ENCODE measurements around the gene ACO1. TPM values are rescaled to one million over a fixed set of nuclear protein-coding genes. Genes with fewer than 3 reads are reported as not detected.
"Not testable (repeated sequence)": the region's sequence is repeated elsewhere in the genome, so short reads cannot be mapped to it uniquely, and the experiment has no call there.

ACO1 gene
- total and polyA plus RNA-seq, 10 donors, result 3.8 to 20.7 (median 17.8) TPM

DNA sequence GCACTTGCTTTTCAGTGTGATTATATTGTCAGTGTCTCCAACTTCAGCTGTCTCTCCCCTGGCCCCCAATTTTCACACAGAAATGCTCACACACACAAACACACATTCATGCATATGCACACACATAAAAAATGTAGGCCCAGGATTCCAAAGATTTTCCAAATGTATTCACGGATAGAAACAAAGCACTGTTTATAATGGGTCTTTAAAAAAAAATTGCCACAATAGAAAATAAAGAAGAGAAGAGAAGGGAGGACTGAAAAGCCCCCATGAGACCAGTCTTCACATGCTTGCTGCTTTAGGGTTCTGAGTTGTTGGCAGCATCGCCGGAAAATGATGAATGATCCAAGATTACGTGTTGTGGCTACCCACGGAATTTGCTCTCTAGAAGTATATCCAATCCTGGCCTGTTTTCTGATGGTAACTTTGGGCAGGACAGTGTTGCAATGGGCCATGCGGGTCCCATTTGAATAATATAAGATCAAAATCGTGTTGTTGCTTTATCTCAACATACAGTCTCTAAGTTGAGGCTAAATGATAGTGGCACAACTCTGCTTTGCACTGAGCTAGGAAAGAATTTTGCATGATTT lies 36.2 kb upstream of the ACO1 start:
- DNase-seq, result no peak
- Histone ChIP-seq H3K27ac (no peak overlapping the region), H3K4me3 (no peak overlapping the region), H3K36me3 (no peaks in the 10 kb centered on the region), H3K9me3 (no peaks in the 10 kb centered on the region), H3K27me3 (replicated peaks in 1 of 7) (no peaks in the 10 kb centered on the region), H3K4me1 (peaks cover 0 to 8% (median 0%) of the 10 kb centered on the region in 6 donors)
- TF ChIP-seq POLR2A (IDR thresholded peaks at IDR 0.05) (no peak), POLR2AphosphoS5 (IDR thresholded peaks at IDR 0.05) (no peak)
- TF ChIP-seq, protein P1, sequence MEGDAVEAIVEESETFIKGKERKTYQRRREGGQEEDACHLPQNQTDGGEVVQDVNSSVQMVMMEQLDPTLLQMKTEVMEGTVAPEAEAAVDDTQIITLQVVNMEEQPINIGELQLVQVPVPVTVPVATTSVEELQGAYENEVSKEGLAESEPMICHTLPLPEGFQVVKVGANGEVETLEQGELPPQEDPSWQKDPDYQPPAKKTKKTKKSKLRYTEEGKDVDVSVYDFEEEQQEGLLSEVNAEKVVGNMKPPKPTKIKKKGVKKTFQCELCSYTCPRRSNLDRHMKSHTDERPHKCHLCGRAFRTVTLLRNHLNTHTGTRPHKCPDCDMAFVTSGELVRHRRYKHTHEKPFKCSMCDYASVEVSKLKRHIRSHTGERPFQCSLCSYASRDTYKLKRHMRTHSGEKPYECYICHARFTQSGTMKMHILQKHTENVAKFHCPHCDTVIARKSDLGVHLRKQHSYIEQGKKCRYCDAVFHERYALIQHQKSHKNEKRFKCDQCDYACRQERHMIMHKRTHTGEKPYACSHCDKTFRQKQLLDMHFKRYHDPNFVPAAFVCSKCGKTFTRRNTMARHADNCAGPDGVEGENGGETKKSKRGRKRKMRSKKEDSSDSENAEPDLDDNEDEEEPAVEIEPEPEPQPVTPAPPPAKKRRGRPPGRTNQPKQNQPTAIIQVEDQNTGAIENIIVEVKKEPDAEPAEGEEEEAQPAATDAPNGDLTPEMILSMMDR (IDR thresholded peaks at IDR 0.05 in 8 of 11, conservative IDR thresholded peaks at IDR 0.05 in 3 of 11), result no peak
- WGBS, 5 donors, result 75 to 90% (median 84%) methylated on average over 7 of the region's 7 CpGs
- intact Hi-C loops (cut with DNase I; ENCODE audit: low total_unique reads), result no loop called here

DNA sequence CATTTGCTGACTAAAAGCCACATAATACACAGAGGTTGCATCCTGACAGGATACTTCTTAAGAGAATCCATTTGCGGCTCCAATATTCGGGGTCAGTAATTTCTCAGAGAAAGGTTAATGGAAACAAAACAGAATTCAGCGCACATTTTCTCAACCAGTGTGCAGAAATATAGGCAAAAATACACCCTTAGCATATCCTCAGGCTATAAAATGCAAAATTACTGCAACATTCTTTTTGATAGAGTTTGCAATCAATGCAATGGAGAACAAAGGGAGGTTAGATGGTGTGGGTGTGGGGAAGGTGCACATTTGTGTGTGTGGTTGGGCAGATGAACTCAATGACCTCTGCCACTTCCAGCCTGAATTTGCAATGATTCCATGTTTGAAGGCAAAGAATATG lies 35.4 kb upstream of the ACO1 start:
- 72 to 85% (median 76%) methylated on average over 3 of the region's 3 CpGs for WGBS, 5 donors
- H3K27ac ChIP-seq, result no peak overlapping the region
- intact Hi-C loops (cut with DNase I; ENCODE audit: low total_unique reads), result no loop called here

DNA sequence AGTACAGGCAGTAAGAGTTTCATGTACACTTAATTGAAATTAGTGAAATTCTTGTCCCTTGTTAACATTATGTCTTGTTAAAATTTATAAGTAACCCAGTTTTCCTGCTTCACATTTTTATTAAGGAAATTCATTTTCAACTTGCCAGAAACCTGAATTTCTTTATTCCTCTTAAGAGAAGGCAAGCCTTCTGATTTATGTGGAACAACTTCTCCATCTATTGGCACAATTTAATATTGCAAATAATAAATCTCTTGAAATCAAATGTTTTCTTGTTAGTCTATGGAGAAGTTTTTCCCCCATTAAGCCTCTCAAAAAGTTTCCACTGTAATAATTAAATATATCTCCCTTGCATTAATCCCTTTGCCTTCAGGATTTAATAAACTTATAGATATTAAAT lies 33.8 kb upstream of the ACO1 start:
- TF ChIP-seq POLR2A (IDR thresholded peaks at IDR 0.05) (no peak), POLR2AphosphoS5 (IDR thresholded peaks at IDR 0.05) (no peak)
- TF ChIP-seq, protein P1 (IDR thresholded peaks at IDR 0.05 in 8 of 11, conservative IDR thresholded peaks at IDR 0.05 in 3 of 11), result peak in 2 of 11 experiments; percentile 22 to 38
- Histone ChIP-seq H3K4me3 (no peak overlapping the region), H3K9me3 (no peaks in the 10 kb centered on the region), H3K4me1 (no peaks in the 10 kb centered on the region), H3K36me3 (no peaks in the 10 kb centered on the region), H3K27me3 (replicated peaks in 1 of 7) (no peaks in the 10 kb centered on the region), H3K27ac (no peak overlapping the region)
- intact Hi-C loops (cut with DNase I; ENCODE audit: low total_unique reads), result loop anchor here (10.0 kb wide), 1 partner anchor 1236 kb away; no protein-coding TSS in a partner anchor
- DNase-seq, result no peak

More for the DNA sequence above, 35.4 kb upstream of the ACO1 start:
- H3K4me1 ChIP-seq, result peaks cover 0 to 7% (median 0%) of the 10 kb centered on the region in 6 donors
- no peak overlapping the region for H3K4me3 ChIP-seq
- TF ChIP-seq, protein P1 (IDR thresholded peaks at IDR 0.05 in 8 of 11, conservative IDR thresholded peaks at IDR 0.05 in 3 of 11), result no peak
- TF ChIP-seq POLR2A (IDR thresholded peaks at IDR 0.05), result no peak
- TF ChIP-seq POLR2AphosphoS5 (IDR thresholded peaks at IDR 0.05), result no peak
- H3K27me3 ChIP-seq (replicated peaks in 1 of 7), result no peaks in the 10 kb centered on the region
- DNase-seq, result no peak
- no peaks in the 10 kb centered on the region for H3K9me3 ChIP-seq
- no peaks in the 10 kb centered on the region for H3K36me3 ChIP-seq

DNA sequence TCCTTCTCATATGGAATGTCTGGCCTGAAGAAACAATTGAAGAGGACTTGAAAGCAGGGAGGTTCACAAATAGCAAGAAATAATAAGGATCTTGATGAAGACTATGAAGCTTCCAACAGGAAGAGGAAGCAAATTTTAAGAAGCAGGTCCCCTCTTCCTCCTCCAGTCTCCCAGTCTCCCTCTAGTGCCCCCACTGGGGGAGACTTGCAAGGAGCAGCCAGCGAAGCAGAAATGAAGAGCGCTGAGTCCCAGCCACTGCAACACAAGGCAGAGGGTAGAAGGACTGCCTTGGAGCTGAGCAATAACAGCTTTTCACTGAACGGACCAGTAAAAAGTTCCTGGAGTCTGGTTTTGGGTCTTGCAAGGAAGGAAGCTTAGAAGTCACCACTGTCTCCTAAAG lies 32.6 kb upstream of the ACO1 start:
- H3K4me1 ChIP-seq, result no peaks in the 10 kb centered on the region
- H3K27me3 ChIP-seq (replicated peaks in 1 of 7), result no peaks in the 10 kb centered on the region
- no peak overlapping the region for H3K4me3 ChIP-seq
- DNase-seq, result no peak
- no peak for TF ChIP-seq POLR2A (IDR thresholded peaks at IDR 0.05)
- TF ChIP-seq, protein P1 (IDR thresholded peaks at IDR 0.05 in 8 of 11, conservative IDR thresholded peaks at IDR 0.05 in 3 of 11), result no peak
- TF ChIP-seq POLR2AphosphoS5 (IDR thresholded peaks at IDR 0.05), result no peak
- WGBS, 5 donors, result 73 to 79% (median 76%) methylated on average over 3 of the region's 3 CpGs
- H3K36me3 ChIP-seq, result no peaks in the 10 kb centered on the region
- H3K9me3 ChIP-seq, result no peaks in the 10 kb centered on the region
- no peak overlapping the region for H3K27ac ChIP-seq
- intact Hi-C loops (cut with DNase I; ENCODE audit: low total_unique reads), result loop anchor here (10.0 kb wide), 1 partner anchor 1237 kb away; no protein-coding TSS in a partner anchor

DNA sequence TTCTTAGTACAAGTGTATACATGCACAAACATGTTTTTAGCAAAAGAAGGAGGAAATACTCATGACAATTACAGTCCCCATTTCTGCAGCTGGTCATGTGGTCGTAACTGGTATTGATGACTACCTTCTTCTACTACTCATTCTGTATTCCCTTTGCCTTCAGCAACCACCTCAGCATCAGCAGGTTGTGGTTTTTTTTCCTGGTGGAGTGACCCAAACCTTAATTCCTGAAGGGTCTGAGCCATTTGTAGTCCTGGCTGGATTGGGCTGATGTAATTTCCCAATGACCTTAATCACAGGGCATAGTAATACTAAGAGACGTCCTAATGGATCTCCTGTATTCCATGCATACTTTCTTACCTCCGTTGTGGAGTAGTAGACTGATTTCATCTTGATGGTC lies 31.0 kb upstream of the ACO1 start:
- DNase-seq; H3K36me3 ChIP-seq; H3K4me3 ChIP-seq; H3K4me1 ChIP-seq; H3K9me3 ChIP-seq; H3K27ac ChIP-seq; H3K27me3 ChIP-seq (replicated peaks in 1 of 7): not testable (repeated sequence)
- 72 to 85% (median 80%) methylated on average over 3 of the region's 3 CpGs for WGBS, 5 donors
- intact Hi-C loops (cut with DNase I; ENCODE audit: low total_unique reads), result loop anchor here (10.0 kb wide), 1 partner anchor 1239 kb away; no protein-coding TSS in a partner anchor

All from spleen (tissue), 11 donors.